Breast epithelium (tissue), 4 donors: ENCODE data around the gene MAN1A1. TPM values are rescaled to one million over a fixed set of nuclear protein-coding genes. Genes with fewer than 3 reads are reported as not detected.

Experiments
- DNase-seq, 2 donors: peaks; one replicate each; pipeline ENCODE4 v3.0.0-alpha.2; 2019; ENCODE audit warnings: low spot score in 2 of 2
- H3K27ac ChIP-seq, 2 donors: fragments of 200-600 bp; sonication (generic) in 1 of 2; one replicate each; pipeline ENCODE4 v1.5.1; 2016 to 2019; ENCODE audit warnings: mild to moderate bottlenecking in 1 of 2
- H3K27me3 ChIP-seq, 2 donors: fragments of 200-600 bp; sonication (generic) in 1 of 2; one replicate each; pipeline versions ENCODE4 v1.5.1 to v1.6.0; 2017 to 2019; ENCODE audit warnings: control low read depth in 1 of 2, mild to moderate bottlenecking in 1 of 2
- H3K36me3 ChIP-seq: fragments of 200-600 bp; one replicate; pipeline ENCODE4 v1.5.1; 2019
- H3K4me1 ChIP-seq, 2 donors: fragments of 200-600 bp; sonication (generic); one replicate each; pipeline ENCODE4 v1.5.1; 2016 to 2019; ENCODE audit warnings: control low read depth in 1 of 2
- H3K4me3 ChIP-seq, 3 donors: fragments of 200-600 bp; sonication (generic); 1 replicate in 2 of 3; 2 replicates in 1 of 3; pipeline ENCODE4 v1.5.1; 2016 to 2019; ENCODE audit warnings: mild to moderate bottlenecking in 3 of 3, moderate library complexity in 2 of 3
- H3K9me3 ChIP-seq, 2 donors: fragments of 200-600 bp; sonication (generic) in 1 of 2; one replicate each; pipeline ENCODE4 v1.5.1; 2016 to 2019; ENCODE audit warnings: control low read depth in 1 of 2
- POLR2A ChIP-seq: fragments of 450-650 bp; IDR thresholded peaks from one replicate; pipeline ENCODE4 v1.6.1; 2016; ENCODE audit warnings: antibody characterized with exemption, mild to moderate bottlenecking, moderate library complexity
- POLR2AphosphoS5 ChIP-seq, 3 donors: sonication (generic); formaldehyde crosslinking; IDR thresholded peaks; one replicate each; pipeline ENCODE4 v1.6.1; 2017; ENCODE audit warnings: antibody characterized with exemption in 3 of 3
- intact Hi-C: fragments of 100-400 bp; cut with DNase I; formaldehyde crosslinking; loops from one replicate; pipeline ENCODE4 v1.15.1; 2023; ENCODE audit warnings: low total_unique reads
- total RNA-seq, 3 donors: library from RNA; depleted of rRNA; stranded (reverse); fragments of >200 nt; gene quantifications; one replicate each; pipeline ENCODE4 v1.1.0, GENCODE V29; 2016
- TF ChIP-seq, protein P1 (sequence below), 3 donors: fragments of 450-650 bp; IDR thresholded peaks; one replicate each; pipeline ENCODE4 v1.5.1; 2016 to 2017; ENCODE audit warnings: antibody characterized with exemption in 3 of 3, mild to moderate bottlenecking in 3 of 3, moderate library complexity in 3 of 3

MAN1A1 gene
- total RNA-seq, 3 donors from 2014 or later = 81.2 to 481 (median 104) TPM

DNA sequence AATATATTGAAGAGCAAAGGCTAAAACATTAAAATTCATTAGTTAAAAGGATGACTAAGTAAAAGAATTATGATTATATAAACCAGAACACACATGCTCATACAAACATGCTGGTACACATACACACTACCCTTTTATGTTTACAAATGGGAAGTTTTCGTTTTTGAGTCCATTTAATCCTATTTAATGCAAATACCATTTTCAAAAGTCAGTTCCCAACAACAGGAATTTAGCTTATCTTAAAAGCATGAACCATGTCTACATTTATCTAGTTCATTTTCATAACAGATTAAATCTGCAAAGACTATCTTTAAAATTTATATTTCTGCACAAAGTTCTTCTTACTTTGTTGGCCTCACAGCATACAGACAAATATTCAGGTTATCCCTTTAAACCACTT, 42.5 kb downstream of the MAN1A1 start:
- H3K27ac ChIP-seq = no peak overlapping the region
- TF ChIP-seq, protein P1, sequence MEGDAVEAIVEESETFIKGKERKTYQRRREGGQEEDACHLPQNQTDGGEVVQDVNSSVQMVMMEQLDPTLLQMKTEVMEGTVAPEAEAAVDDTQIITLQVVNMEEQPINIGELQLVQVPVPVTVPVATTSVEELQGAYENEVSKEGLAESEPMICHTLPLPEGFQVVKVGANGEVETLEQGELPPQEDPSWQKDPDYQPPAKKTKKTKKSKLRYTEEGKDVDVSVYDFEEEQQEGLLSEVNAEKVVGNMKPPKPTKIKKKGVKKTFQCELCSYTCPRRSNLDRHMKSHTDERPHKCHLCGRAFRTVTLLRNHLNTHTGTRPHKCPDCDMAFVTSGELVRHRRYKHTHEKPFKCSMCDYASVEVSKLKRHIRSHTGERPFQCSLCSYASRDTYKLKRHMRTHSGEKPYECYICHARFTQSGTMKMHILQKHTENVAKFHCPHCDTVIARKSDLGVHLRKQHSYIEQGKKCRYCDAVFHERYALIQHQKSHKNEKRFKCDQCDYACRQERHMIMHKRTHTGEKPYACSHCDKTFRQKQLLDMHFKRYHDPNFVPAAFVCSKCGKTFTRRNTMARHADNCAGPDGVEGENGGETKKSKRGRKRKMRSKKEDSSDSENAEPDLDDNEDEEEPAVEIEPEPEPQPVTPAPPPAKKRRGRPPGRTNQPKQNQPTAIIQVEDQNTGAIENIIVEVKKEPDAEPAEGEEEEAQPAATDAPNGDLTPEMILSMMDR (IDR thresholded peaks at IDR 0.05) = no peak
- DNase-seq = no peak
- no peaks in the 10 kb centered on the region for H3K4me1 ChIP-seq
- no peaks in the 10 kb centered on the region for H3K9me3 ChIP-seq
- H3K36me3 ChIP-seq = no peaks in the 10 kb centered on the region
- H3K27me3 ChIP-seq = no peaks in the 10 kb centered on the region
- H3K4me3 ChIP-seq = no peak overlapping the region
- intact Hi-C loops = no loop called here

DNA sequence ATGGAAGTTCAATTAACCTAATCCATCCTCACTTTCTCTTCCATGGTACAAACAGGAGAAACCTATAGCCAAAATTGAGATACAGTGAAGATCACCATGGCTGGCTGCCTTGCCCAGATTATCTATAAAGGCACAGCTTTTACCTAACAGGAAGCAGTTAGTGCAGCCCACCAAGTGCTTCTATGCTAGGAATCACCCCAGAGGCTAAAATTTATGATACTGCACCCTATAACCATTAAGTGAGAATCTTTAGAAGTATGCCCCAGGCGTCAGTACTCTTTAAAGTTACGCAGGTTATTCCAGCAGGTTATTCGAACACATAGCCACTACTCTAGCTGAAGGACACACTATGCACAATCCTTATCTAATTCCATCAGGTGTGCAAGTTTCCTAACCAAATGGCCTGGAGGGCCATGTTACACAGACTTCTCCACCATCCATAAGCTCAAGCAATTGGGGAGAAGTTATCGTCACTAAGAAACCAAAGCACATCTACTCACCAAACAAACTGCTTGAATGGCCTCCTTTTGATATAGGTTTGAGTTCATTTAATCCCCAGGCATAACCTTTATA, 43.1 kb downstream of the MAN1A1 start:
- TF ChIP-seq POLR2A (no peak), POLR2AphosphoS5 (IDR thresholded peaks at IDR 0.05) (no peak)
- TF ChIP-seq, protein P1 (IDR thresholded peaks at IDR 0.05) = no peak
- DNase-seq = no peak
- H3K36me3 ChIP-seq = no peaks in the 10 kb centered on the region
- H3K27ac ChIP-seq = no peak overlapping the region
- no peaks in the 10 kb centered on the region for H3K9me3 ChIP-seq
- no peak overlapping the region for H3K4me3 ChIP-seq
- intact Hi-C loops = no loop called here
- H3K27me3 ChIP-seq = no peaks in the 10 kb centered on the region
- no peaks in the 10 kb centered on the region for H3K4me1 ChIP-seq

DNA sequence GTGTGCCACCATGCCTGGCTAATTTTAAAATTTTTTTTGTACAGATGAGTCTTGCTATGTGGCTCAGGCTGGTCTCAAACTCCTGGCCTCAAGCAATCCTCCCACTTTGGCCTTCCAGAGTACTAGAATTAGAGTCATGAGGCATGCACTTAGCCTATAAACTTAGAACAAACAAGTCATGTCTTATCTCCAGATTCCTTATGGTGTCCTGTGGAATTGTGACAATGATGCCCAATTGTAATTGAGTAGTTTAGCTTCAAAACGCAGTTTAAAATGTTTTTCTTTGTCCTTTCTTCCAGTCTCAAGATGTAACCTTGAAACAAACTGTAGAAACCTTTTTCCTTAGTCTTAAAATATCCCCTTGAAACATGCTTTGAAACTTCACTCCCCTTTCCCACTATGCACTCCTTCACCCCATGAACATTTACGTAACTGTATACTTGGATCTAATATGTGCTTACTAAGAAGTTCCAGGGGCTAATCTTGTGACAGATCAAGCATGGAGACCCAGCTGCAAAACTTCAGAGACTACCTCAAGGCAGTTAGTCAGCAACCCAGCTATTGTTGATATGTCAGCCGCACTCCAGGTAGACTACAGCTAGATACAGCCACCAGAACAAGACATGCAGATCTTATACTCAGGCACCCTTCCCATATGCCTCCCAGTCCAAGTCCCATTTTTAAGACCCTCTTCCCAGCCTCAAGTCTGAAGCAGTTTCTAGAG, 46.2 kb downstream of the MAN1A1 start:
- Histone ChIP-seq H3K4me3 (no peak overlapping the region), H3K4me1 (no peaks in the 10 kb centered on the region), H3K27ac (no peak overlapping the region), H3K9me3 (no peaks in the 10 kb centered on the region), H3K27me3 (no peaks in the 10 kb centered on the region), H3K36me3 (no peaks in the 10 kb centered on the region)
- intact Hi-C loops = no loop called here
- TF ChIP-seq, protein P1 (IDR thresholded peaks at IDR 0.05) = no peak
- TF ChIP-seq POLR2AphosphoS5 (IDR thresholded peaks at IDR 0.05) = no peak
- TF ChIP-seq POLR2A = no peak
- no peak for DNase-seq

DNA sequence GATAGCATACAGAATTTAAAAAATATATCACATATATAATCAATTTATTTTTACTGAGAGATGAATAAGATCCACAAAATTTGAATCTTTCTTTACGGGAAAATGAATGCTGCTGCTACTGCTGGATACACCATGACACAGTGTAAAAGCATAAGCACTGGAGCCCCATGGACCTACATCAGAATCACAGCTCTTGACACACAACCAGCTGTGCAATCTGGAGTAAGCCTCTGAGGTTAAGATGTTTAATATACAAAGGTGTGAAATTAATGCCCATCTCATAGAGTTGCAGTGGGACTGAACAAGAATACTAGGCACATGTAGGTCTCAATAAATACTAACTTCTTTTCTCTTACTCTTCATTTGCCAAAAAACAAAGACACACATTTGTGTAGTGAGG, 48.1 kb downstream of the MAN1A1 start:
- no peak for TF ChIP-seq POLR2AphosphoS5 (IDR thresholded peaks at IDR 0.05)
- no peak for TF ChIP-seq POLR2A
- TF ChIP-seq, protein P1 (IDR thresholded peaks at IDR 0.05) = no peak
- H3K4me3 ChIP-seq = no peak overlapping the region
- no peaks in the 10 kb centered on the region for H3K9me3 ChIP-seq
- intact Hi-C loops = no loop called here
- H3K27ac ChIP-seq = no peak overlapping the region
- no peaks in the 10 kb centered on the region for H3K36me3 ChIP-seq
- H3K4me1 ChIP-seq = no peaks in the 10 kb centered on the region
- no peak for DNase-seq
- no peaks in the 10 kb centered on the region for H3K27me3 ChIP-seq

DNA sequence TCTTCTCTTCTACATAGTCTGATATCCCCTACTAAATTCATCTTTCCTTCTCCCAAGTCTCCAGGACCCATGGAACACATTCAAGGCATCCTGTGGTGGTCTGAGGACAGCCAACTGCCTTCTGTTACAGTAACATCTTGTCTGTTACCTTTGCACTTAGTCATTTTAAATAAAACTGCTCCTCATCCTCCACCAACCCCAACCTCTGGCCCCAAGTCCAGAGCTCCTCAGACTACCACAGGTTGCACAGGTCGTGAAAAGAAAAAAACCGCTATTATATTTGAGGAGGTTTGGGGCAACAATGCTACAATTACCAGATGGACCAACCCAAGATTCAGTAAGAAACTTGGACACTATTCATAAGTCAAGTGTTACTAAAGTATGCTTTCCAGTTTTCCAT, 49.9 kb downstream of the MAN1A1 start:
- no peak for DNase-seq
- H3K27me3 ChIP-seq = no peaks in the 10 kb centered on the region
- intact Hi-C loops = no loop called here
- TF ChIP-seq, protein P1 (IDR thresholded peaks at IDR 0.05) = no peak
- TF ChIP-seq POLR2A = no peak
- TF ChIP-seq POLR2AphosphoS5 (IDR thresholded peaks at IDR 0.05) = no peak
- no peaks in the 10 kb centered on the region for H3K36me3 ChIP-seq
- H3K9me3 ChIP-seq = no peaks in the 10 kb centered on the region
- H3K4me1 ChIP-seq = no peaks in the 10 kb centered on the region
- H3K4me3 ChIP-seq = no peak overlapping the region
- no peak overlapping the region for H3K27ac ChIP-seq
